Left cardiac atrium (tissue), 4 donors: ENCODE results near the gene CDC42BPG. TPM values are rescaled to one million over a fixed set of nuclear protein-coding genes. Genes with fewer than 3 reads are reported as not detected.
A peak's percentile ranks its signal among the peaks of the same experiment; 100 is the strongest.

Experiments
- ATAC-seq, 2 donors: fragments of 200-7000 bp; cut with Tn5 transposase; one replicate each; pipeline ENCODE4 v1.9.1; 2020; ENCODE audit warnings: mild to moderate bottlenecking in 2 of 2, moderate library complexity in 2 of 2
- DNase-seq: peaks from one replicate; pipeline ENCODE4 v3.0.0-alpha.2; 2020
- intact Hi-C, 2 donors: fragments of 100-400 bp; cut with DNase I; formaldehyde crosslinking; loops; one replicate each; pipeline versions ENCODE4 v1.14.1 to v1.15.1; 2022 to 2023
- total RNA-seq, 2 donors: library from RNA; stranded (reverse); fragmentation: NEBNext Ultra II Directional; extraction: Animal tissue kit (Norgen Biotek cat#: 25700); gene quantifications; one replicate each; pipeline ENCODE4 v1.2.1, GENCODE V29; 2021
- donor health status: DM: no; HTN: yes; CAD: no.
- donor health status: DM: no; HTN: yes; CAD: no; lungs with severe emphysema.
- donor health status: DM: yes; HTN: yes; CAD: no.
- donor health status: Dilated cardiomyopathy.

The CDC42BPG gene
- total RNA-seq, 2 donors from 2014 or later, result 0.55 to 0.65 TPM

- ATAC-seq, result no peak
- DNase-seq, result no peak
Observed at GRCh38 chr11:64881476-64881875, 37.0 kb upstream of the CDC42BPG start.

GRCh38 chr11:64880240-64881001 lies 36.0 kb upstream of the CDC42BPG start:
- intact Hi-C loops, result no loop called here
- DNase-seq (peak; percentile 71), ATAC-seq (no peak)

More at GRCh38 chr11:64881476-64881875, 37.0 kb upstream of the CDC42BPG start:
- intact Hi-C loops, result no loop called here

- peak in 1 of 2 donors; percentile 3 for ATAC-seq
- intact Hi-C loops, result no loop called here
- no peak for DNase-seq
Observed at GRCh38 chr11:64879244-64879900, 34.9 kb upstream of the CDC42BPG start.

GRCh38 chr11:64878494-64879243 lies 34.2 kb upstream of the CDC42BPG start, which contains the start of gene EHD1:
TSS of gene EHD1 (minus strand) at chr11:64878621. CDS start at chr11:64878464, 157 bp downstream.
- intact Hi-C loops, result no loop called here

GRCh38 chr11:64878223-64878493 lies 33.7 kb upstream of the CDC42BPG start:
- intact Hi-C loops, result no loop called here
- DNase-seq (no peak), ATAC-seq (peak; percentile 20 to 33)

More at GRCh38 chr11:64878494-64879243, 34.2 kb upstream of the CDC42BPG start, which contains the start of gene EHD1:
- DNase-seq, result peak; percentile 98
- peak; percentile 94 for ATAC-seq

- ATAC-seq, result peak; percentile 4 to 12
- intact Hi-C loops, result no loop called here
- DNase-seq, result peak; percentile 49
Observed at GRCh38 chr11:64877390-64878222, 33.2 kb upstream of the CDC42BPG start.

GRCh38 chr11:64876835-64877341 lies 32.4 kb upstream of the CDC42BPG start:
- ATAC-seq (no peak), DNase-seq (no peak)
- intact Hi-C loops, result no loop called here

- ATAC-seq, result no peak
- DNase-seq, result no peak
- intact Hi-C loops, result no loop called here
Observed at GRCh38 chr11:64876229-64876750, 31.8 kb upstream of the CDC42BPG start.

- ATAC-seq (no peak), DNase-seq (no peak)
- intact Hi-C loops, result no loop called here
Observed at GRCh38 chr11:64875369-64876228, 31.1 kb upstream of the CDC42BPG start.

GRCh38 chr11:64874308-64875240 lies 30.1 kb upstream of the CDC42BPG start:
- no peak for ATAC-seq
- intact Hi-C loops, result no loop called here
- no peak for DNase-seq

- DNase-seq (no peak), ATAC-seq (no peak)
- intact Hi-C loops, result no loop called here
Observed at GRCh38 chr11:64872790-64873488, 28.5 kb upstream of the CDC42BPG start.

- intact Hi-C loops, result no loop called here
- no peak for DNase-seq
- no peak for ATAC-seq
Observed at GRCh38 chr11:64871492-64871891, 27.0 kb upstream of the CDC42BPG start.

GRCh38 chr11:64870893-64871466 lies 26.5 kb upstream of the CDC42BPG start:
- intact Hi-C loops, result no loop called here
- DNase-seq, result no peak
- ATAC-seq, result peak in 1 of 2 donors; percentile 1

GRCh38 chr11:64870176-64870892 lies 25.9 kb upstream of the CDC42BPG start:
- intact Hi-C loops, result no loop called here
- peak; percentile 60 to 67 for ATAC-seq
- peak; percentile 84 for DNase-seq

- ATAC-seq (peak; percentile 0 to 15), DNase-seq (no peak)
- intact Hi-C loops, result no loop called here
Observed at GRCh38 chr11:64869571-64870175, 25.2 kb upstream of the CDC42BPG start.
